WERI-Rb-1 (cell line): Measurements from ENCODE around the gene TULP4.

Experiments
- DNase-seq: peaks from one replicate; pipeline ENCODE4 v3.0.0-alpha.2; 2020
- H3K27ac ChIP-seq: fragments of 250-450 bp; sonication (Bioruptor Pico); 2 replicates; pipeline ENCODE4 v1.5.1; 2020; ENCODE audit warnings: mild to moderate bottlenecking, moderate library complexity
- H3K27me3 ChIP-seq: fragments of 250-450 bp; sonication (Bioruptor Pico); 2 replicates; pipeline ENCODE4 v1.5.1; 2021; ENCODE audit warnings: mild to moderate bottlenecking, low read depth, moderate library complexity; ENCODE audit not compliant: insufficient read depth, severe bottlenecking
- H3K36me3 ChIP-seq: fragments of 250-450 bp; sonication (Bioruptor Pico); 2 replicates; pipeline ENCODE4 v1.5.1; 2020; ENCODE audit warnings: mild to moderate bottlenecking, moderate library complexity
- H3K4me3 ChIP-seq: 2 replicates; pipeline ENCODE4 v1.5.1; 2011; ENCODE audit warnings: low read depth, mild to moderate bottlenecking, control low read depth, low read length
- H3K9me3 ChIP-seq: fragments of 250-450 bp; sonication (Bioruptor Pico); 2 replicates; pipeline ENCODE4 v1.5.1; 2021; ENCODE audit warnings: mild to moderate bottlenecking, moderate library complexity; ENCODE audit not compliant: severe bottlenecking
- TF ChIP-seq, protein P1 (sequence below): IDR thresholded peaks from 2 replicates; pipeline ENCODE4 v1.5.1; 2011; ENCODE audit warnings: low read depth, mild to moderate bottlenecking, control low read depth, inconsistent platforms, low read length

The TULP4 gene

GRCh38 chr6:158413028-158413427 is 100.8 kb downstream of the TULP4 start:
- DNase-seq = no peak
- no peak overlapping the region for H3K27ac ChIP-seq
- peaks cover 49% of the 10 kb centered on the region for H3K36me3 ChIP-seq
- H3K9me3 ChIP-seq = no peaks in the 10 kb centered on the region
- H3K4me3 ChIP-seq = no peak overlapping the region
- TF ChIP-seq, protein P1, sequence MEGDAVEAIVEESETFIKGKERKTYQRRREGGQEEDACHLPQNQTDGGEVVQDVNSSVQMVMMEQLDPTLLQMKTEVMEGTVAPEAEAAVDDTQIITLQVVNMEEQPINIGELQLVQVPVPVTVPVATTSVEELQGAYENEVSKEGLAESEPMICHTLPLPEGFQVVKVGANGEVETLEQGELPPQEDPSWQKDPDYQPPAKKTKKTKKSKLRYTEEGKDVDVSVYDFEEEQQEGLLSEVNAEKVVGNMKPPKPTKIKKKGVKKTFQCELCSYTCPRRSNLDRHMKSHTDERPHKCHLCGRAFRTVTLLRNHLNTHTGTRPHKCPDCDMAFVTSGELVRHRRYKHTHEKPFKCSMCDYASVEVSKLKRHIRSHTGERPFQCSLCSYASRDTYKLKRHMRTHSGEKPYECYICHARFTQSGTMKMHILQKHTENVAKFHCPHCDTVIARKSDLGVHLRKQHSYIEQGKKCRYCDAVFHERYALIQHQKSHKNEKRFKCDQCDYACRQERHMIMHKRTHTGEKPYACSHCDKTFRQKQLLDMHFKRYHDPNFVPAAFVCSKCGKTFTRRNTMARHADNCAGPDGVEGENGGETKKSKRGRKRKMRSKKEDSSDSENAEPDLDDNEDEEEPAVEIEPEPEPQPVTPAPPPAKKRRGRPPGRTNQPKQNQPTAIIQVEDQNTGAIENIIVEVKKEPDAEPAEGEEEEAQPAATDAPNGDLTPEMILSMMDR = no peak
- no peaks in the 10 kb centered on the region for H3K27me3 ChIP-seq

GRCh38 chr6:158413814-158414565 is 101.7 kb downstream of the TULP4 start:
- Histone ChIP-seq H3K4me3 (no peak overlapping the region), H3K36me3 (peaks cover 52% of the 10 kb centered on the region), H3K27ac (no peak overlapping the region), H3K9me3 (no peaks in the 10 kb centered on the region), H3K27me3 (no peaks in the 10 kb centered on the region)
- TF ChIP-seq, protein P1 = no peak
- DNase-seq = no peak

GRCh38 chr6:158414851-158415262 is 102.6 kb downstream of the TULP4 start:
- H3K36me3 ChIP-seq = peaks cover 52% of the 10 kb centered on the region

GRCh38 chr6:158415666-158416065 is 103.4 kb downstream of the TULP4 start:
- Histone ChIP-seq H3K9me3 (no peaks in the 10 kb centered on the region), H3K4me3 (no peak overlapping the region), H3K36me3 (peaks cover 44% of the 10 kb centered on the region), H3K27me3 (no peaks in the 10 kb centered on the region), H3K27ac (no peak overlapping the region)
- TF ChIP-seq, protein P1 = no peak
- DNase-seq = no peak

More at GRCh38 chr6:158414851-158415262, 102.6 kb downstream of the TULP4 start:
- TF ChIP-seq, protein P1 = no peak
- no peaks in the 10 kb centered on the region for H3K27me3 ChIP-seq
- no peak for DNase-seq
- no peaks in the 10 kb centered on the region for H3K9me3 ChIP-seq
- H3K4me3 ChIP-seq = no peak overlapping the region
- H3K27ac ChIP-seq = no peak overlapping the region

DNA sequence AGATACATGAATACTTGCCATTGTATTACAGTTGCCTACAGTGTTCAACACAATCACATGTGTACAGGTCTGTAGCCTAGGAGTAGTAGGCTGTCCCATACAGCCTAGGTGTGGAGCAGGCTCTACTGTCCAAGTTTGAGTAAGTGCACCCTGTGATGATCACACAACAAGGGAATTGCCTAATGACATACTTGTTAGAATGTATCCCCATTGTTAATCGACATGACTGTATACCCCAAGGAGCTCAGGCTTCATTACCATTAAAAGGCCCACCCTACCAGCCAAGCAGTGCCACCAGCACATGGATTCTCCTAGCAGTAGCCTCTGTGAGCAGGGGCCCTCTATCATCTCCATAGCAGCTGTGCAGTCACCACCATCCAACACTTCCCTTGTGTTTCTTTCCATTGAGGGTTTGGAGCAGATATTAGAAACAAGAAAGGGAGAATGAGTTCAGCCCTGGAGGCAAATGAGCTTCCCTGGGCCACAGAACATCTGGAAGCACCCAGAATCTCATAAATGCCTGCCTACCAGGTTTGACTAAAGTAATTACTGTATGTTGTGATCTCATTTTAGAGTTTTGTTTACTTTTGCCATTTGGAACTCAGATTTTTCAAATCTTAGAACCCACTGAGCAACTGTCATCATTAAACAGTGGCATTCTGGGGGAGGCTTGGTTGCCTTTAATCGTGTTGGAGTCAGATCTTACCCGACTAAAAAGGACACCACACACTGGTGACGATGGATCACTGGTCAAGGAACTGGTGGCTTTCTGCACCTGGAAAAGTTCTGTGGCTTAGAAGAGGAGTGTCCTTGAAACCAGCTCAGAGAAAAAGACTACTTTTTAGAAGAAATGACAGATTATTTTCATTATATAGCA is 104.9 kb downstream of the TULP4 start:
- H3K27ac ChIP-seq = no peak overlapping the region
- H3K4me3 ChIP-seq = no peak overlapping the region
- no peak for DNase-seq
- no peaks in the 10 kb centered on the region for H3K27me3 ChIP-seq
- TF ChIP-seq, protein P1 = no peak
- H3K9me3 ChIP-seq = no peaks in the 10 kb centered on the region
- peaks cover 43% of the 10 kb centered on the region for H3K36me3 ChIP-seq
